Neutrophil (primary cell): ENCODE results near the gene UTRN.

Experiments used
- H3K27ac ChIP-seq: fragments of 200-600 bp; sonication (generic); 2 replicates; pipeline ENCODE4 v1.5.1; 2016; ENCODE audit warnings: mild to moderate bottlenecking, moderate library complexity
- H3K27me3 ChIP-seq: fragments of 200-600 bp; sonication (generic); 2 replicates; pipeline ENCODE4 v1.6.0; 2016; ENCODE audit warnings: mild to moderate bottlenecking
- H3K36me3 ChIP-seq: fragments of 200-600 bp; sonication (generic); 2 replicates; pipeline ENCODE4 v1.5.1; 2017
- H3K4me1 ChIP-seq, 2 experiments: fragments of 200-600 bp in 1 of 2; sonication (generic) in 1 of 2; 1 replicate in 1 of 2; 2 replicates in 1 of 2; pipeline versions ENCODE4 v1.5.1 to v1.6.1; 2013 to 2016; ENCODE audit warnings: low read depth in 1 of 2, low read length in 1 of 2, mild to moderate bottlenecking in 1 of 2, moderate library complexity in 1 of 2; ENCODE audit not compliant: control insufficient read depth in 1 of 2, insufficient read depth in 1 of 2
- H3K4me3 ChIP-seq, 2 experiments: fragments of 200-600 bp in 1 of 2; sonication (generic) in 1 of 2; 1 replicate in 1 of 2; 2 replicates in 1 of 2; pipeline ENCODE4 v1.5.1; 2013 to 2016; ENCODE audit warnings: low read depth in 1 of 2, low read length in 1 of 2, mild to moderate bottlenecking in 1 of 2, moderate library complexity in 1 of 2
- H3K9me3 ChIP-seq: fragments of 200-600 bp; sonication (generic); 2 replicates; pipeline ENCODE4 v1.5.1; 2016
- TF ChIP-seq, protein P1 (sequence below): fragments of 200-600 bp; sonication (generic); IDR thresholded peaks from 2 replicates; pipeline ENCODE4 v1.5.1; 2016; ENCODE audit warnings: antibody characterized with exemption

The UTRN gene

DNA sequence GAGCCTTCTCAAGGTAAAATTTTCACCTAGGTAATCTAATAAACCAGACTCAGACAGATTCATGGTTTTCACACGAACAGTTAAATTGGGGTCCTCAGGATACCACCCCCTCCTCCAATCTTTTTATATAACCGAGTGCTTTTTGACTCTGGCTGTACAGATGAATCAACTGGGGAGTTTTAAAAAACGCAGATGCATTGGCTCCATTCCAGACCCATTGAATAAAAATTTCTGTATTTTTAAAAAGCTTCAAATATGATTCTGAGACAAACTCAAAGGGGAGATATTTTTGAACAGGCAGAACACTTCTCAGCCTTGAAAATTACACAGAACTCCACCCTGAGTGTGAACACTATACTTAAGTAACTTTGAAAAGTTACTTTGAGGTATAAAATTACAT is 7.2 kb downstream of the UTRN start:
- no peaks in the 10 kb centered on the region for H3K9me3 ChIP-seq
- H3K27ac ChIP-seq: no peak overlapping the region
- no peaks in the 10 kb centered on the region for H3K27me3 ChIP-seq
- TF ChIP-seq, protein P1, sequence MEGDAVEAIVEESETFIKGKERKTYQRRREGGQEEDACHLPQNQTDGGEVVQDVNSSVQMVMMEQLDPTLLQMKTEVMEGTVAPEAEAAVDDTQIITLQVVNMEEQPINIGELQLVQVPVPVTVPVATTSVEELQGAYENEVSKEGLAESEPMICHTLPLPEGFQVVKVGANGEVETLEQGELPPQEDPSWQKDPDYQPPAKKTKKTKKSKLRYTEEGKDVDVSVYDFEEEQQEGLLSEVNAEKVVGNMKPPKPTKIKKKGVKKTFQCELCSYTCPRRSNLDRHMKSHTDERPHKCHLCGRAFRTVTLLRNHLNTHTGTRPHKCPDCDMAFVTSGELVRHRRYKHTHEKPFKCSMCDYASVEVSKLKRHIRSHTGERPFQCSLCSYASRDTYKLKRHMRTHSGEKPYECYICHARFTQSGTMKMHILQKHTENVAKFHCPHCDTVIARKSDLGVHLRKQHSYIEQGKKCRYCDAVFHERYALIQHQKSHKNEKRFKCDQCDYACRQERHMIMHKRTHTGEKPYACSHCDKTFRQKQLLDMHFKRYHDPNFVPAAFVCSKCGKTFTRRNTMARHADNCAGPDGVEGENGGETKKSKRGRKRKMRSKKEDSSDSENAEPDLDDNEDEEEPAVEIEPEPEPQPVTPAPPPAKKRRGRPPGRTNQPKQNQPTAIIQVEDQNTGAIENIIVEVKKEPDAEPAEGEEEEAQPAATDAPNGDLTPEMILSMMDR: no peak
- H3K36me3 ChIP-seq: peaks cover 29% of the 10 kb centered on the region
- H3K4me1 ChIP-seq: peaks cover 2 to 8% of the 10 kb centered on the region in 2 experiments
- no peak overlapping the region for H3K4me3 ChIP-seq

DNA sequence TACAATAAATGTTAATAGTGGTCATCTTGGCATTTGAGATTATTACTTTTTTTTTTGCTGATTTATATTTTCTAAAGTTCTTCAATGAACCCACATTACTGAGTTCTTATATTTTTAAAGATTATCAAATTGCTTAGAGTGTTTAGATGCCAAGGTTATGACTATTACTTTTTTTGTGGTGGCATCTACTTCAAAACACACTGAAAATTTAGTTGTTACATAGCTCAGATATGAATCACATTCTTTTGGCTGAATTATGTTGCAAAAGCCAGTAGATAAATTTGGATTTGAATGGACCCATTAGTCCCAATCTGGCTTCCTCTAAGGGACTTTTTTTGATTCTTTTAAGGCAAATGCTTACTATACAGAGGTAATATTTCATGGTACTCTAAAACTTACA is 8.9 kb downstream of the UTRN start:
- no peak overlapping the region for H3K4me3 ChIP-seq
- no peak overlapping the region for H3K27ac ChIP-seq
- H3K36me3 ChIP-seq: peaks cover 29% of the 10 kb centered on the region
- peaks cover 0 to 15% of the 10 kb centered on the region in 2 experiments for H3K4me1 ChIP-seq
- H3K27me3 ChIP-seq: no peaks in the 10 kb centered on the region
- H3K9me3 ChIP-seq: no peaks in the 10 kb centered on the region
- TF ChIP-seq, protein P1: no peak

DNA sequence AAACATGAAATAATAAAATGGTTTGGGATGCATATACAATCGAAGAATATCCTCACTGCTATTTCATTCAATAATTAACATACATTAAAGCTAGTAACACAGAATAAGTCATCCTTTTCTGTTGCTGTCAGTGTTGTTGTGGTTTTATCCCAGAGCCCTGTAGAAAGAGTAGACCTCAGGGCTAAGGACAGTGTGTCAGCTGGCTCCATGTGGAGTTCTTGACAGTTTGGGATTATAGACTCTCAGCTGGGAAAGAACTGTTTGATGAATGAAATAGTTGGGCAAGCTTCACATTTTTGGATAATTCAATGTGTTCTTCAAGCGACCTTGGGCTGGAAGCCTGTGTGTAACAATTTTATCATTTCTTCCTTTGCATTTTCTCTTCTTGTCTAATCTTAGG is 10.1 kb downstream of the UTRN start:
- Histone ChIP-seq H3K9me3 (no peaks in the 10 kb centered on the region), H3K4me1 (peaks cover 0 to 15% of the 10 kb centered on the region in 2 experiments), H3K27ac (no peak overlapping the region), H3K27me3 (no peaks in the 10 kb centered on the region), H3K4me3 (no peak overlapping the region), H3K36me3 (peaks cover 29% of the 10 kb centered on the region)
- TF ChIP-seq, protein P1: no peak

DNA sequence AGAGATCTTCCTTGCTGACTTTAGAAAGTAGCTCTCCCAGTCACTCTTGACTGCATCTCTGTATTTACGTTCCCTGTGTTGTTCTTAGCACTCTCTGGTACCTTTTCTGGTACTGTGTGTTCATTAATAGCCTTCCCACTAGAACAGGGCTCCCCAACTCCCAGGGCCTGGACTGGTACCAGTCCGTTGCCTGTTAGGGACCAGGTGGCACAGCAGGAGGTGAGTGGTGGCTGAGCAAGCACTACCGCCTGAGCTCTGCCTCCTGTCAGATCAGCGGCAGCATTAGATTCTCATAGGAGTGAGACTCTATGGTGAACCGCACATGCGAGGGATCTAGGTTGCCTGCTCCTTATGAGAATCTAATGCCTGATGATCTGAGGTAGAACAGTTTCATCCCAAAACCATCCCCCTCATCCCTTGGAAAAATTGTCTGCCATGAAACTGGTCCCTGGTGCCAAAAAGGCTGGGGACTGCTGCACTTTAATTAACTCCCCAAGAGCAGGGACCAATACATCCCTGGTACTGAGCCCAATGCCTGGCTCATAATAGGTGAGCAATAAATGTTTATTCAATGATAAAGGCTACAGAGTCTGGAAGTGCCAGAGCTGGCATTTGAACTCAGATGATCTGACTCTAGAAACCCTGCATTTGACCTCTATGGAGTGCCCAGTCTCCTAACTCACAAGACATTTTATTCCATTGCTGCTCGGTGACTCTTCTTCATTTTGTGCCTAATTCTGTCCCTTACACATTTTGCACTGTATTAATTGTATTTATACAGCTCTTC is 11.0 kb downstream of the UTRN start:
- Histone ChIP-seq H3K36me3 (peaks cover 29% of the 10 kb centered on the region), H3K27ac (peak overlapping the region; percentile 50), H3K4me1 (peaks cover 0 to 15% of the 10 kb centered on the region in 2 experiments), H3K27me3 (no peaks in the 10 kb centered on the region), H3K4me3 (no peak overlapping the region), H3K9me3 (no peaks in the 10 kb centered on the region)
- TF ChIP-seq, protein P1: no peak

DNA sequence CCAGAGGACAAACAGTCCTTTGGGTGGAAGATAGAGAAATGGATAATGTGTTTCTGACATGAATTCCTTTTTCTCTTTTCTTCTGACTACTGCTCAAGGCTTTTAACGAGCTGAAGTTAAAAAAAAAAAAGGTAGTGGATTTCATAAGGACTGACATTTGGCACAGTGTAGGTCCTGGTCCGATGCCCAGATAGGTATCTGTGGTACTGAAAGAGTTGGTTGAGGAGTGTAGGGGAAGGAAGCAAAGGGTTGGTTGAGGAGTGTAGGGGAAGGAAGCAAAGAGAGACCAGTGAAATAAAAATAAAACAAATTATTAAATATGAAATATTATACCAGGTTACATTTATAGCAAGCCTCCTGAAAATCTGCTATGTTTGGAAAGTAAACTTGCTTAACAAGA is 11.8 kb downstream of the UTRN start:
- TF ChIP-seq, protein P1: no peak
- Histone ChIP-seq H3K4me1 (peaks cover 0 to 15% of the 10 kb centered on the region in 2 experiments), H3K9me3 (no peaks in the 10 kb centered on the region), H3K27me3 (no peaks in the 10 kb centered on the region), H3K4me3 (no peak overlapping the region), H3K27ac (peak overlapping the region; percentile 50), H3K36me3 (peaks cover 28% of the 10 kb centered on the region)
